Activated gamma-delta T cell (primary cell): ENCODE data around the gene LHFPL6.

Source experiments
- DNase-seq: peaks from one replicate; lab custom pipeline; 2025; lab: John Stamatoyannopoulos, UW

LHFPL6 gene

DNA sequence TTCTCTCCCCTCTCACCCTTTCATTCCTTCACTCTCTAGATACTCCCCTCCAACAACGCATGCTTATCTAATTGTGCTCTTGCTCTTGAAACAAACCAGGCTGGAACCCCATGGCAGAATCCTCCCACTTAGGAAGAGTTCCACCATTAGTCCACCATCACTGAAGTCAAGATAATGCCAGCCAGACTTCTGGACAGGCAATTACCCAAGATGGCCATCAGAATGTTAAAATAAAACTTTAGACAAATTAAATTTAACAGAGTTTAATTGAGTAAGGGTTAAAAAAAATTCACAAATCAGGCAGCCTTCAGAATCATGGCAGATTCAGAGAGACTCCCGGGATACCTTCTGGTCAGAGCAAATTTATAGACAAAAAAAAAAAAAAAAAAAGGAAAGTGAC is 221.5 kb downstream of the LHFPL6 start:
- DNase-seq = no peak

DNA sequence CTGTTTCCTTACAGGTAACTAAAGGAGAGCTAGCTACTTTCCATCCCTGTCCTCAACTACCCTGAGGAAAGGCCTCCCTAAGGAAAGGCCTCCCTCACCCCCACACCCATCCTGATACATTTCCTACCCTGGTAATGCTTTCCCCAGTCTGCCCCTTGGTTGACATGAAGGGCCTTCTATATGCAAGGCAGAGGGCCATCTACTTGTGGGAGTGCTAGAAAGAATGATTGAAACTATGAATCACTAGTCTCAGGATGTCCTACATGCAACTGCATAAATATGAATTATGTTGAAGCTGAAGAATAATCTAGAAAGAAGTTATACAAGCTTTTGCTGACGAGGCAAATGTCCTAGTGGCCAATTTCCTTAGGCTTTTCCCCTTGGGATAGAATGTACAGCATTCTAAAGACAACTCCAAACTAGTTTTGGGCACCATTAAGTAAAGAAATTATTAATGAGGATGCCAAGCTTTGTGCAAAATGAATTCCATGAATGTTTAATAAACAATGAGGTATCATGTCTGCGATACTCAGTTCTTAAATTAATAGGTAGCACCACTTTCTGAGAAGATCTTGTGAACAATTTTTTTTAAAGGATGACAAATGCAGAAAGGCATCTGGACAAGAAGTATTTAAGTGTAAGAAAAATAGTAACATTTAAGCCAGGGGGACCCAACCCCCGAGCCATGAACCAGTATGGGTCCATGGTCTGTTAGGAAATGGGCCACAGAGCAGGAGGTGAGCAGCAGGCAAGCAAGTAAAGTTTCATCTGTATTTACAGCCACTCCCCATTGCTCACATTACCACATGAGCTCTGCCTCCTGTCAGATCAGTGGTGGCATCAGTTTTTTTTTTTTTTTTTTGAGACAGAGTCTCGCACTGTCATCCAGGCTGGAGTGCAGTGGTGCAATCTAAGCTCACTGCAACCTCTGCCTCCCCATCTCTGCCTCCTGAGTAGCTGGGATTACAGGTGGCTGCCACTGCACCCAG is 223.0 kb downstream of the LHFPL6 start:
- DNase-seq = no peak

DNA sequence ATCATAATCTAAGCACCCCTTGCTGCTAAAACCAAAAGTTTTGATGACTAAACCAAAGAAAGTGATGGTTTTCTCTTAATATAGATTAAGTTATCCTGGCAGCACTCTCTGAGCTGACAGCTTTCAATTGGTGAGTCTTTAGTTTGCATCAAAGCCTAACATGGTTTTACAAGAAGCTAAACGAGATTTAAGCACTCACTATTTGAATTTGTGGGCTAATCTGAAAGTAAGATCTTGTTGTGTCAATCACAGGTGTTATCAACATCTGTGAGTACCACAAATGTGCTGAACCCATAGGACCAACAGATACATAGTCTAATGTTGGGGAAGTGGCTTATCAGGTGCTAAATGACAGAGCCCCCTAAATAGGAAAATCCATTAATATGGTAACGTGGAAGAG is 223.9 kb downstream of the LHFPL6 start:
- no peak for DNase-seq

DNA sequence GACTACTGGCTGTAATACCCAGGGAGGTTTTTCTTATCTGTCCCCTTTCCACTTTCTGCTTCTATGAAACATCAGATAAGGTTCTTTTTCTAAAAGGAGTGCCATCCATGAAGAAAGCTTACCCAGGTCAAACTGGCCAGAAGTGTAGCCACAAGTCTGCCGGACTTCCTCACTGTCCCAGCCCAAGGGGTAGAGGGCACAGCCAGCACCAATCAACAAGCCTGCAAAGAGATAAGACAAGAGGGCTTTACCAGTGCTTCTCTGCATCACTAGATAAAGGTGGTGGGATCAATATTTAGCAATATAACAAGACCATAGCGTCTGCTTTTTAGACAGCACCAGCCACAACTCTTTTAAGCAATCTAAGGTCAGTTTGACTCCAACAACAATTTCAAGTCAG is 224.7 kb downstream of the LHFPL6 start:
- DNase-seq = no peak

DNA sequence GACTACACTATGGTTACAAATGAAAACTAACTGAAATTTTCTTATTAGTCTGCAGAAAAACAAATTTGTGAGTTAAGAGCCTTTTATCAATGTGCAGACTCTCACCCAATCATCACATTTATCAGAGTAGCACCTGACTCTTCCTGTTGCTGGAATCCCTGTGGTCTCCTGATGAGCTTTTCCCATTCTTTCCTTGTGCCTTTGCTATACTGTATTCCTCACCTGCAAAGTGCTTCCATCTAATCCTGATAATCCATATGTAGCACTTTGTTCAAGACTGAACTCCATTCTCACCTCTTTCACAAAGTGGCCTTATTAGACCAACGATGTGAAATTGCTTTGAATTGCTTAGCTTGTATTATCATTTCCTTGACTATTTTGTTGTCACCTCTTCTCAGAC is 225.3 kb downstream of the LHFPL6 start:
- DNase-seq = no peak

DNA sequence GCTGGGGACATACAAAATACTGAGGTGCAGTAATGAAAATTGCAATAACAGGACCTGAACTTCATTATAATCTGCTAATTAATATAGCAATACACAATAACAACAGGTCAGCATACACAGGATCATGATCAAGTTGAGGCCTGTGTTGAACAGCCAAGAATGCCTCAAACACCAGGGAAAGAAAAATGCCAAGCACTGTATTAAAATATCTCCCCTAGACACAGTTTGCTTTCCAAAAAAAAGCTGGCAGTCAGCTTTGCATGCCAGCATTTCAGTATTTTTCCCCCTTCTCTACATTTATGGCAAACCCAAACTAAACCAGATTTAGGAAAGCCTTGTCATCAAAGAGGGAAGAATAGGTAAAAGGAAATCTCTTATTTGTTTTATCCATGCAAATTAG is 226.9 kb downstream of the LHFPL6 start:
- no peak for DNase-seq

DNA sequence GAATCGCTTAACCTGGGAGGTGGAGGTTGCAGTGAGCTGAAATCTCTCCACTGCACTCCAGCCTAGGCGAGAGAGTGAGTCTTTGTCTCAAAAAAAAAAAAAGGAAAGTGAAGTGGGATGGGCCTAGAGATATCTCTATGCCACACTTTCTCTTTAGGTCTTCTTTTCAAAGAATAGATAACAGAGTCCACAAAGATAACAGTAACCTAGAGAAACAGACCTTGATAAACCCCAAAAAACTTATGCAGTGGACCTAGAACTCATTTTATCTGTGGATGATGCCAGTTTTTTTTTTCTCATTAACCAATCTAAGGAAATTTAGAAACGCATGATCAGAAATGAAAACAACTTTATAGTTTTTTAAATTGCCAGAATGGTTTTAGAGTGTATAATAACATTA is 227.4 kb downstream of the LHFPL6 start:
- DNase-seq = no peak

DNA sequence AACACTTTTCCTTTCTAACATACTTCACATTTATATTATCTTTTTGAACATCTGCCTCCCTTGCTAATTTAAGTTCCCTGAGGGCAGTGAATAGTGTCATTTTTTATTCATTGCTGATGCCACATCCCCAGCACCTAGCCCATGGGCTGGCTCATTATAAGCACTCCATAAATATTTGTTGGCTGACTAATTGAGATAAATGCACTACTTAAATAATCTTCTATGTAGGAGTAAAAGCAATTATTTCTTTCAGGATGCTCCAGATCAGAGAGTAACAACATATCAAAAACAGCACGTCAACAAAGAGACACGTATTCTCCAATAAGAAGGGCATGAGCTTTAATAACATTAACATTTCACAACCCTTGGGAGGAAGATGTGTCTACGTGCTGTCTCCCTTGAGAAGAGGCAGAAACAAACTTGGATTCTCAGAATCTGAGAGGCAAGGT is 228.2 kb downstream of the LHFPL6 start:
- no peak for DNase-seq

DNA sequence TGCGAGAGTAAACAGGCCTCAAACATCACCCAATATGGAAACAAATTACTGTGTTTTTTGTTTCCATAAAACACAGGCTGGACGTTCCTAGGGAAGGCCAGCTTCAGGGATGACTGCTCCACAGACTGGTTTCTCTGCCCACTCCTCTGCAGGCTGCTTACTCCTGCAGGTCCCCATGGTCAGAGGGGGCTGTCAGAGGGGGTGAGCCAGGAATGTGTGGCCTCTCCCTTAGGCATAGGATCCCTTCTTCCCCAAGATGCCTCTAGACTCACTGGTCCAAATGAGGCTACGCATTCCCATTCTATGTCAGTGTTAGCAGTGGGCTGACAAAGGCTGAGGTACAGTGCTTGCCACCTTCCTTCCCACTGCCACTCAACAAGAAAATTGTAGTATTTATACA is 229.8 kb downstream of the LHFPL6 start:
- no peak for DNase-seq

DNA sequence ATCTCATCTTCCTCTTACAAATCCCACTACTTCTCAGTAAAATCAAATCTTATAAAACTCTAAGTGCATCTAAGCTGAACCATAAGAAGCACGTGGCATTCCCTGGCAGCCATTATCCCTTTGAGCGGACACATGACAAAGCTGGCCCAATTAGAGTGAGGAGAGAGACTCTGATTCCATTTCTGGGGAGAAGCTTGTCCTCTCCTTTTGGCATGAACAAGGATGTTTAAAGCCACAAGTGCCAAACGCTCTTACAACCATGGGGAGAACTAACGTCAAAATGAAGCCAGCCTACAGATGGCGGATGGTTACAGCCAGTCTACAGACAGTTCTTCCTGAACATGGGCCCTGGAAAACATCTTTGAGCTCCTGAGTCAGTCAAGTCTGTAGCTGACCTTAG is 231.3 kb downstream of the LHFPL6 start:
- DNase-seq = no peak

DNA sequence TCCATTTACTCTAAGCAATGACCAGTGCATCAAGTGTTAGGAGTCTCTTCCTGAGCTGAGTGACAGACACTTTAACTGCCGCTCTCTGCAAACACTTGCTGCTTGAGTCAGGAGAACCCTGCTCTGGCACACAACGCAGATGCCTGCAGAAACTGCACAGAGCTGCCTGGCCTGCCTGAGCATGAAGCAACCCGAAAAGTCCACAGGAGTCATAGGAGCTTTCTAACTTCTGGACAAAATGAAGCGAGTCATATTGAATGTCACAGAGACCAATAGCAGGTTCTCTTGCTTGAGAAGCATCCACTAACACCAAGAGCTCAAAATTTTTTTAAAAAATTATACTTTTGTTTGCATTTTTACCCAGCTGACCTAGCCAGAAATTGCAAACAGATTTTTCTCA is 232.4 kb downstream of the LHFPL6 start:
- no peak for DNase-seq

DNA sequence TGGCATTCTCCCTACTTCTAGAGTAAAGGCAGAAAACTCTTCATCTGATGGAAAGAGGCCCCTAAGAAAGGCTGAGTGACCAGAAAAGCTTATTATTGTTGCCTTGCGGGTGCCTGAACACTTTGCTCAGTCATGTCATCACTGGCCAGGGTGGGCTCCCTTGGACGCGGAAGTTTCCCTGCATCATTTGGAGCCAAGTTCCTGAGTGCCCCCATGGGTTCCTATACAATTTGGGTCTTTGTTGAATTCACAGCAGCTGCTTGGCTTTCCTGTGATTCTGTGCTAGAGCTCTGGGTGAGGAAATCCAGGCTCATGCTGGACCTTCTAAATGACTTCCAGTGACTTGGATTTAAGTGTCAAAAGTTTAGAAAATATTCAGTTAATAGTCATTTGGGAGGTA is 232.9 kb downstream of the LHFPL6 start:
- DNase-seq = no peak

DNA sequence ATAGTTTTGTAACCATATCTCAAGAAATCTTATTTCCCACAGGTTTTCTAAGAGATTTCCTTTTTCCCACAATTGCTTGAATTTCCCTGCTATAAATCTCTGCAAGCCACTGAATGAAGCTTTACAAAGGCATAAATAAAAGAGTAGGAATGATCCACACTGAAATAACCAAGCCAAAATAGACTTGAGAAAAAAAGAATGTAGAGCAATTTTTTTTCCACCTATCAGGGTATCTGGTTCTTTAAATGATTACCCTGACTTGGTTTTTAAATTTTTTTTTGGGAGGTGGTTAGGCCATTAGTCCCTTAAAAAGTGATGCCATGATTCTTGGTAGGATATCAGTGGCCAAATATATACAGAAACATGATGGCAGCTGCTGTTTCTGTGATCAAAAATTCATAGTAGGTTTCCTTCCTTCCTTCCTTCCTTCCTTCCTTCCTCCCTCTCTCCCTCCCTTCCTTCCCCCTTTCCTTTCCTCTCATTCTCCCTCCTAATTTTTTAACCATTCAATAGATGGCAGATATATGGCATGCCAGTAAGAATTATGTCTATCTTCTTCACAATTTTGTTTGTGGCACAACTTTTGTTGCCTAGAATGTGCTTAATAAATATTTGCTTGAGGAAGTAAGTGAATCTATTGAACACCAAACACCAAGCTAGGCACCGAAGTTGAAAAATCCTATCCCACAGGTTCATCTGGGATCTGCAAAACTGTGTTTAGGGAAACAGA is 233.7 kb downstream of the LHFPL6 start:
- no peak for DNase-seq

DNA sequence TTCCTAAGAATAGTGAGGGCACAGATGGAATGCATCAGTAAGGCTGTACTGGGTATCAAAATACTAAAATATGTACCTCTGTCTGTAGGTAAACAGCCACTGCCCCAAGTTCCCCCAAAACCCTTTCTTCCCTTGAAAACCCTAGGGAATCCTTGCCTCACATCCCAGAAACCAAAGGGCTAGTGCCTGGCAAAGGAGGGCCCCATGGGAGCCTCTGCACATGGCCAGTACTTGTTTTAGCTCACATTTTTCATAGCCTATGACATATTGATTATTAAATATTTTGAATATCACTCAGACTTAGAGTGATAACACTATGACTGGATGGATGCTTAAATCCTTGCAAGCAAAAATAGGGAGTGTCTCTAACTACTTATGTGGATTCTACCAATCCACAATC is 237.1 kb downstream of the LHFPL6 start:
- no peak for DNase-seq

DNA sequence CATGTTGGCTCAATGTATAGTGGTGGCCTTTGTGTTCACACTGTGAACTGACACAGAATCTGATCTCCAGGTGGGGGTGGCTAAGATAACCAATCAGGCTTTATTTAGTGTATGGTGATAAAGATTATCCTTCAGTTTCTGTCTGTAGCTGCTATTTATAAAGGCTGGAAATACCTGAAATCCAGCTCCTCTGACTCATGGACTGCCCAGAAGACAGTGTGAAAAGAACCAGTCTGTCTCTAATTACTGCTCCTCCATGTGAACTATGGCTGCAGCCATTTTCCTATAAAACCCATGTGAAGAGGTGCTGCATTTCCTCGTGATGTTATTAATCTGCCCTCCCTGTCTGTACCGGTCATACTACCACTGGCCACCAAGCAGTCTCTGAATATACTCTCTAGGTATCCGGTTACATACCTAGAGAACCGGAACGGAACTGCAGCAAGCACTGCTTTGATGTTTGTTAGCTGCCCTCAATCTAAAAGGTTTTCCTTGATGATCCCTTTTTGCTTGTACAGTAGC is 238.0 kb downstream of the LHFPL6 start:
- no peak for DNase-seq

DNA sequence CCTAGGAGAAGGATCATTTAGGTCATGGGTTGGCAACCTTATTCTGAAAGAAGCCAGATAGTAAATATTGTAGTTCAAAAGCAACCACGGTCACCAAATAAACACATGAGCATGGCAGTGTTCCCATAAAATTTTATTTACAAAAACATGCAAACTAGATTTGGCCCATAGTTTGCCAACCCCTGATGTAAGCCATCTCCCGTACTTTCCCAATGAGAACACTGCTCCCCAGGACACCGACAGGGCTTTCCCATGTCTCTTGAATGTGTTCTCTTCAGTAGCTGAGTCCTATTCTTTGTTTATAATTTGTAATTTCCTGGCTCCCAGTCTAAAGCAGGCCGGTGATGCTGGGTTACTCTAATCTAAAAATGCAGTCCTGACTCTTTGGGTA is 239.6 kb downstream of the LHFPL6 start:
- DNase-seq = no peak

DNA sequence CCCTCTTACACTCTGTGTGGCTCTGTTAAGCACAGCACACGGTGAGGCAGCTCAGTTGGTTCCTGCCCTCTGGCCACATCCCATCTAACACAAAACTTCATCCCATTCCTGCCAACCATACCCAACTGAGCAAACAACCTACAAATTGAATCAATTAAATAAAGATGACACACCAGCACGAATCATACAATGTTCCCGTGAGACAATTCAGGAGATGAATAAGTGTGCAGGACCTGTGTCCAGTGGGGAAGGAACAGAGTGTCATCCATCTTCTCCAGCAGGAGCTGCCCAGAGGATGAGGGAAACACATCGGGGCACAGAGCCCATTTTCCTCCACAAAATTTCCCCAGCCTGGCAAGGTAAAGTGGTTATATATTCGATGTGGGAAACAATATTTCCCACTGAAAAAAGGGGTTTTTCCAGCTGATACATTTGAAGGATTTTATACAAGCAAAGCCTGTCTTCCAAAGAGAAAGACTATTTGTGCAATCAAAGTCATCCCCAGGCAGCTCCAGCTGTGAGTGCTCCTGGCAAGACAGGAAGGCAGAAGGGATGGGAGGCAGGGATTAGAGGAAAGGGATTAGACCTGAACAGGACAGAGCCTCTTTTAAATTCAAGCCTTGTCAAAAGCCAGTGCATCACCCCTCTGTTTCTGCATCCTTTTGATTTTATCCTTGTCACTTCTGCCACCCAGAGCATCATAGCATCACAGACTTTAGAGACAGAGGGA is 240.2 kb downstream of the LHFPL6 start:
- DNase-seq = no peak

DNA sequence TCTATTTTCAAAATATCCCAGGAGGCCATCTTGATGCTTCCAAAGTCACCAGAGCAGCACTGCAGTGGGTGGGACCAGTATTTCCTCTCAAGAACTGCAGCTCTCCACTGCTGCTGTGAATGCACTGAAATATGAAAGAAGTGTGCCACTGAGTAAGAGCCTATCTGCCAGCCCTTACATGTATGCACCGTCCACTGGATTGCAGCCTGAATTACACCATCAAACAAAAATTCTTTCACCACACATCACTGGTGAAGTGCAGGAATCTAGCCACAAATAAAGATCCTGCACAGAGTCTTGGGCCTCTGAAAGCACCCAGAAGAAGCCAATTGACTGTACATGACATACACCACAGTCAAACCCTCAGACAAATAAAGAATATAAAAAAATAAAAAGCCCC is 249.0 kb downstream of the LHFPL6 start:
- no peak for DNase-seq

DNA sequence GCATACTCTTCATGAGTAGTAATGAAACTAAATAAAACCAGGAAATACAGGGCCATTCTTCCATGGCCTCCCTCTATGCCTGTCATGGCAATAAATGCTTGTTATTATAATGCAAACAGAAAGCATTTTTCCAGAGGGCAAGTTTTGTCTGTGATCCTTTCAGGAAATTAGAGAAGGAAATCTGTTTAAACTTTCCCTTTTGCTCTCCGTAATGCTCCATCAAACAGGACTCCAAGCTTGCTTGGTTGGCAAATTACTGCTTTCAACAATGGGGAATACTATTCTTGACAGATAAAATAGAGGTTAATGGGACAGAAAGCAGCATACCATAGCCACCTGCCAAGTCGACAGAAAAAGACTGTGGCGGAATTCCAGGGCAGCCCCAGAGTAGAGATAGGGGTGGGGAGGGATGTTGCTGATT is 252.5 kb downstream of the LHFPL6 start:
- no peak for DNase-seq

DNA sequence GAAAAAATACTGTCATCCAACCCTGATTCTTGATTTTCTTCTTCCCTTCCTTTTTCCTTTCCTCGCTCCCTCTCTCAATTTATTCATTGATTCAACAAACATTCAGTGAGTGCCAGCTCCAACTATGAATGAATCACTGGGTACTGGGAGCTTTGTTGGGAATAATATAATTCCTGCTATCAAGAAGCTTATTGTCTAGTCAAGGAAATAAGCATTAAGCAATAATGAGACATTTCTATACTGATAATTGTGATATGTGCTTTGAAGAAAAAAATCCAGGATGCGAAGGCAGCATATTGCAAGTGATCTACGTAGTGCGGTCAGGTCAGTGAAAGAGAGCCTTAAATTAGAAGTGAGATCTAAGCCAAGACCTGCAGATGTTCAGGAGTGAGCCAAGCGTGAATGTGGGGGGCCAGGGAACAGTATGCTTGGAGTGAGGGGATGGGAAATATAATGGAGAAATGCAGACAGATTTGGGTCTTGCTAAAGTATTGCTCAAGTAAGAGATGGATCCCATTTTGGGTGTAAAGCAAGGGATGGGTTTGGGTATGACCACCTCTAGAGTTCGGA is 253.5 kb downstream of the LHFPL6 start:
- no peak for DNase-seq

DNA sequence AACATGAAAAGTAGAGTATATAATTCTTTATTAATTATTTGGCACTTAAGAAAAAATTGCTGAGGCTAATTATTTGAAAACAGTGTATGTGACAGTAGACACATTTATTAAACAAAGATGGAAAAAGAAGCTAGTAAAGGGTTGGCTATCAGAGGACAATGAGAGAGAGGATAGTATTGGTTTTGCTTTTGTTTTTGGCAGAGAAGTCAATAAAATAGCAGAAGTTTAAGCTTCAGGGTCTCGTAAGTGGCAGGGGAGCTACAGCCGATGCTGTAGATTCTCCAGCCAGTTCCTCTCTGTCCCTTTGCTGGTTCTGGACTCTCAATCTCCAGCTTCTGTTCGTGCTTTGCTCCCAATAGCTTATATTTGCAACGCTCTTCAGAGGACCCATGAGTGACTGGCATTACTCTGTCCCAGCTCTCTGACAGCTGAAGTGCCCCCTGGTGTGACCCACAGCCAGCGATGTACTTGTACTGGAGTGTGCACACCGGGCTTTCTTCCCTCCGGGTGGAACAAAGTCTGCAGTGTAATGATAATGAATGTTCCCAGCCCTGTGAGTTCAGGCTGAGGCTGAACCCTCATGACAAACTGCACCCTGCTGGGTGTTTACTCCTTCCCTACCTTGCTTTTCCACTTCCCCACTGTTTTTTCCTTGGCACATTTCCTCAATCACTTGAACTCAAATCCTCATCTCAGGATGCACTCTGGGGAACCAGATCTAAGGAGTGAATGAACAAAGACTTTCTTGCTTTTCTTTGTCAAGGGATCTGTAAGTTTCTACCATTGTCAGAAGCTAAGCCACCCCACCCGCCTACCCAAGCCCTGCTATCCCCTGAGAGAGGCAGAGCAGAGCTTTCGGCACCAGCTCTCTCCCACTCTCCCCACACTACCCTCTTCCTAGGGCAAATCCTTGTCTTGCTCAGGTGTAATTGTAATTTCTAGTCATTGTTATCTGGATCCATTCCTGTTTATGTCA is 254.8 kb downstream of the LHFPL6 start:
- no peak for DNase-seq
